Measurements from ENCODE around the gene ZNF428. TPM values are rescaled to one million over a fixed set of nuclear protein-coding genes. Genes with fewer than 3 reads are reported as not detected.
A peak's percentile ranks its signal among the peaks of the same experiment; 100 is the strongest.

The ZNF428 gene
- total and polyA plus RNA-seq, 2 of the 4 experiments (the other 2 are of a cell fraction) = 9.9 to 32.3 TPM

GRCh38 chr19:43562226-43562697 is 57.2 kb downstream of the ZNF428 start:
- H3K4me3 ChIP-seq (ENCODE audit: insufficient read depth, low read depth, low read length) = no peak overlapping the region
- H3K36me3 ChIP-seq (ENCODE audit: control insufficient read depth, insufficient read depth, low read length) = peaks cover 9% of the 10 kb centered on the region
- H4K91ac ChIP-seq (ENCODE audit: insufficient read depth, low read depth, low read length) = peak overlapping the region; percentile 49
- peak overlapping the region in 1 of 2 experiments; percentile 35; a peak in 1 of 4 replicates for H4K8ac ChIP-seq (ENCODE audit: low read depth in 2 of 2, low read length in 2 of 2)
- peak overlapping the region; percentile 7; the same call in 1 of the 2 replicates for H3K18ac ChIP-seq (ENCODE audit: low read depth, low read length)
- in situ Hi-C loops (cut with MboI; ENCODE audit: low sequenced_read_pairs) = no loop called here
- peaks cover 6% of the 10 kb centered on the region; the same call in 1 of the 2 replicates for H4K20me1 ChIP-seq (ENCODE audit: insufficient read depth, low read length)
- WGBS, 2 experiments (ENCODE audit: extremely low coverage in 2 of 2, insufficient read length in 1 of 2) = 100% methylated on average over 2 of the region's 6 CpGs; no CpG with 5 or more reads in 1 of the 2 experiments
- no peaks in the 10 kb centered on the region for H3K27me3 ChIP-seq (ENCODE audit: control insufficient read depth, insufficient read depth, low read length)
- H3K79me1 ChIP-seq (ENCODE audit: low read depth in 1 of 2, low read length in 2 of 2) = peaks cover 16 to 51% of the 10 kb centered on the region in 2 experiments; a peak in 3 of 4 replicates
- no peak overlapping the region; the same call in 1 of the 2 replicates for H4K5ac ChIP-seq (ENCODE audit: low read depth, low read length)
- no peak for ATAC-seq (ENCODE audit: low read depth)
- H2AFZ ChIP-seq (replicated peaks; ENCODE audit: low read length, poor library complexity) = no peak overlapping the region
- no peak overlapping the region for H3K9ac ChIP-seq (ENCODE audit: low read depth, low read length)
- H3K56ac ChIP-seq (ENCODE audit: extremely low read depth, insufficient read depth, low read length) = no peak overlapping the region
- peak overlapping the region; percentile 52 for H2AK9ac ChIP-seq (replicated peaks; ENCODE audit: low read depth, low read length, poor library complexity)
- TF ChIP-seq FOS (IDR thresholded peaks at IDR 0.05; ENCODE audit: low read depth, low read length) = peak; percentile 49; the same call in 1 of the 2 replicates
- no peak for TF ChIP-seq RFX5 (IDR thresholded peaks at IDR 0.05; ENCODE audit: low read depth, low read length)
- TF ChIP-seq RCOR1 (IDR thresholded peaks at IDR 0.05; ENCODE audit: insufficient replicate concordance, low read length) = peak; percentile 42
- TF ChIP-seq CHD1 (IDR thresholded peaks at IDR 0.05; ENCODE audit: low read depth, low read length) = no peak
- no peak for TF ChIP-seq MXI1 (IDR thresholded peaks at IDR 0.05; ENCODE audit: borderline replicate concordance, low read depth, low read length)
- dilution Hi-C loops (cut with HindIII; ENCODE audit: low sequenced_read_pairs, unreplicated experiment) = no loop called here
- intact Hi-C loops (cut with micrococcal nuclease) = no loop called here
- H3K4me1 ChIP-seq (ENCODE audit: control insufficient read depth, insufficient read depth, low read length) = peaks cover 5% of the 10 kb centered on the region
- H3K27ac ChIP-seq (ENCODE audit: insufficient read depth, low read length) = no peak overlapping the region
- H3K4me2 ChIP-seq (ENCODE audit: low read depth, low read length) = no peak overlapping the region
- H3K14ac ChIP-seq (replicated peaks; ENCODE audit: low read depth, low read length) = no peak overlapping the region
- CTCF ChIA-PET = no interaction called here
- H2BK15ac ChIP-seq (ENCODE audit: low read depth, low read length) = peak overlapping the region; percentile 89; the same call in 1 of the 3 replicates
- POLR2A ChIA-PET (ENCODE audit: unreplicated experiment) = interaction anchor here (0.6 kb wide), 1 partner anchor 29 kb away, joined by 3 read pairs; no protein-coding TSS in a partner anchor
- no TSS peak for BruUV-seq (replicated peaks)
- no peak overlapping the region for H3K23ac ChIP-seq (ENCODE audit: low read depth, low read length)
- H2BK120ac ChIP-seq (ENCODE audit: low read depth, low read length) = peak overlapping the region; percentile 68; the same call in 1 of the 2 replicates
- H3K9me1 ChIP-seq (ENCODE audit: insufficient read depth, low read length) = peaks cover 29% of the 10 kb centered on the region
- peak overlapping the region; percentile 31; the same call in 1 of the 2 replicates for H2BK20ac ChIP-seq (ENCODE audit: low read depth, low read length)
- H3K4ac ChIP-seq (ENCODE audit: low read depth, low read length) = peak overlapping the region; percentile 71
- peak overlapping the region; percentile 89 for H2AK5ac ChIP-seq (ENCODE audit: low read depth, low read length)
- DNase-seq = no peak
- H3K9me3 ChIP-seq (ENCODE audit: control insufficient read depth, insufficient read depth, low read length) = no peaks in the 10 kb centered on the region
- peak overlapping the region; percentile 58 for H2BK5ac ChIP-seq (ENCODE audit: low read depth, low read length, poor library complexity, severe bottlenecking)

Measured in IMR-90 (cell line).